ENCODE measurements around the gene ATG2A.

DNA sequence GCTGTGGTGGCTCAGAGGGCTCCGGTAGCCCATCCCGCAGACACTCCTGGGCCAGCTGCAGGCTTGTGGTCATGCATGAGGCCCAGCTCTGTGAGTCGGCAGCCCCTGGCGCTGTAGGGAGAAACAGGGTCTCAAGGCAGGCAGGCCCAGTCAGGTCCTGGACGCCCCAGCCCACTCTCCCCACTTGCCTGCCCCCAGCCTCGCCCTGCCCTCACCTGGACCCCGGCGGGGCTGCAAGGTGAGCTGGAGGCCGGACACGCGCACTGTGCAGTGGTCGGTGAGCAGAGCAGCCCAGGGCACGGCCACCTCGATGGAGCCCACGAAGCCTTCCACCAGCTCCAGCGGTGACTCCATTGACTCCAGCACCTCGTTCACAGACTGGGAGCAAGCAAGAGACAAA, 2.9 kb downstream of the ATG2A start:
- TF ChIP-seq POLR2A (IDR thresholded peaks at IDR 0.05; ENCODE audit: low read length) (no peak), GATA1 (IDR thresholded peaks at IDR 0.05; ENCODE audit: low read depth, low read length) (no peak)

Data from erythroblast (primary cell).